Cardiac septum (tissue), 1 donor: ENCODE results near the gene SLC44A4. TPM values are rescaled to one million over a fixed set of nuclear protein-coding genes. Genes with fewer than 3 reads are reported as not detected.
"Not testable (repeated sequence)": the region's sequence is repeated elsewhere in the genome, so short reads cannot be mapped to it uniquely, and the experiment has no call there.

Source experiments
- DNase-seq: peaks from one replicate; pipeline ENCODE4 v3.0.0-alpha.2; 2020; ENCODE audit warnings: low spot score
- intact Hi-C: fragments of 100-400 bp; cut with DNase I; formaldehyde crosslinking; loops from one replicate; pipeline ENCODE4 v1.14.0; 2022
- total RNA-seq: library from RNA; stranded (reverse); fragmentation: NEBNext Ultra II Directional; extraction: Animal tissue kit (Norgen Biotek cat#: 25700); gene quantifications from one replicate; pipeline ENCODE4 v1.2.1, GENCODE V29; 2021
- donor health status: DM: no; HTN: no; CAD: no.

Gene SLC44A4
- total RNA-seq, 1 donor from 2014 or later: not detected

DNA sequence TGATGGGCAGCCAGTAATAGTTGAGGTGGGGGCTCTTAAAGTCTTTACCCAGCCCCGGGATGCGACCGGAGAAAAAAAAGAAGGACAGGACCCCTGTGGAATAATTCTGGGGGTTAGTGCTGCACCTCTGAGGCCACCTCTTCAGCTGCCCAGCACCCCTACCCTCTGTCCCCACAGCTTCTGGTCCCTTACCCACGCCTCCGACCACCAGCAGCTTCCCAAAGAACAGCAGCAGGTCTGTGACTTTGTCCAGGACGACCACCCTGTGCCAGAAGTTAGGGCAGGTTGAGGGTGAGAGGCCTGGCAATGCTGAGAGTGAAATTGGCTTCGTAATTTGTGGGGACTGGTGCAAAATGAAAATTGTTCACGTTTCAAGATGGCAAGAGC is 14.0 kb downstream of the SLC44A4 start:
- DNase-seq: no peak
- intact Hi-C loops: loop anchor here (10.0 kb wide), 1 partner anchor 180 kb away; the partner anchor contains the start of gene LY6G5C

GRCh38 chr6:31864123-31864562 is 14.7 kb downstream of the SLC44A4 start:
- DNase-seq: not testable (repeated sequence)
- intact Hi-C loops: loop anchor here (10.0 kb wide), 1 partner anchor 179 kb away; the partner anchor contains the start of gene LY6G5C

DNA sequence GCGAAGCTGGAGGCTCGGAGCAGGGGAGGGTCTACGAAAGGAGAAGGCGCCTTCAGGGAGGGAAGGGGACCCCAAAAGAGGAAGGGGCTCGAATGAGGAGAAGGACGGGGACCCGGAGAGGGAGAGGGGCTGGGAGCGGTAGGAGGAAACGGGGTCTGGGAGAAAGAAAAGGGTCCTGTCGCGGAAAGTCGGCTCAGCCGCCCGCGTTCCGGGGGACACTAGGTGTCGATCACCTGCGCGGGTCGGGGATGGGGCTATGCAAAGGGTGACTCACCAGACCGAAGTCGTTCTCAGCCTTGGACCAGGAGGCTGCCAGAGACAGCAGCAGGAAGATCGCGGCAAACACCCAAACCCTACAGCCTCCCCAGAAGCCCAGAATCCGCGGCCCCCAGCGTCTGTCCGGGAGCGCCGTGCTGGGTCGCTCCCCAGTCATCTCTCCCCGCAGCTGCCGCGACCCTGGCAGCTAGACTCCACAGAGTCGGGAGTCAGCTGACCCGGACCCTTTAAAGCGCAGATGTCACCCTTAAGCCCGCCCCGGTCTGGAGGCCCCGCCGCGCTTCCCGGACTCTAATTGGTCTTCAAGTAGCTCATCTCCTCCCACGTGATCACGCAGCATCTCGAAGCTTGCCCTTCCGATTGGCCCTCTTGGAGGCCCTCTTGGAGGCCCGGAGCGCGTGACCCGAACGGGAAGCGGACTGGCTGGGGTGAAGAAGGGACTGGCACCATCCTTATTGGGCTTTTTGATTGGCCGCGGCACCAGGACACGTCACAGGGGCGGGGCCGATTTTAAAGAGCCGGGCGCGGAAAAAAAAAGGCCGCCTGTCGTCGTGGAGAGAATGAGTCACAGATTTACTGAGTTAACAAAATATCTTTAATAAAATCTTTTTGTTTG is 16.2 kb downstream of the SLC44A4 start, which contains the start of gene NEU1:
Gene NEU1 (minus strand): TSS at position 478 of the 892 bp plus-strand sequence. CDS start 45 bp downstream, at position 433.
- intact Hi-C loops: loop anchor here (2.0 to 10.0 kb wide), 3 partner anchors 28 to 178 kb away; partner anchors contain the start of genes EHMT2 and LY6G5C
- peak; percentile 100 for DNase-seq

- DNase-seq: no peak
- intact Hi-C loops: loop anchor here (2.0 to 10.0 kb wide), 3 partner anchors 27 to 177 kb away; partner anchors contain the start of genes EHMT2 and LY6G5C
Measured at GRCh38 chr6:31861919-31862343, 16.9 kb downstream of the SLC44A4 start.

- intact Hi-C loops: loop anchor here (10.0 kb wide), 1 partner anchor 176 kb away; the partner anchor contains the start of gene LY6G5C
Measured at GRCh38 chr6:31861150-31861549, 17.6 kb downstream of the SLC44A4 start.

DNA sequence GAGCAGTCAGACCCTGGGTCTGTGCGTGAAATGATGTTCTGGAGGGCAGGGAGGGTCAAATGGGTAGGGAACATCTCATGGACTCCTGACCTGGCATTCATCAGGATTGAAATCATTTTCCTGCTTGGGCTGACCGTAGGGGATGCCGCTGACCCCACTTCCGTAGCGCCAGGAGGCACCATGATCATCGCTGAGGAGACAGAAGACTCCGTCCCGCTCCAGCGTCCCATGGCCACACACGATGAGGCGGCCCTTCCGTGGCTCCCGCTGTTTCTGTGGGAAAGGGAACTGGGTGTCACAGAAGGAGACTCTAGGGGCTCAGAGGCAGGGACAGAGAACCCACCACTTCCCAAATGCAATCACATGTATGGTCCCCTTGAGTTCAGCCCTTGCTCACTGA is 18.4 kb downstream of the SLC44A4 start:
- intact Hi-C loops: loop anchor here (10.0 kb wide), 1 partner anchor 176 kb away; the partner anchor contains the start of gene LY6G5C
- no peak for DNase-seq

More at GRCh38 chr6:31861150-31861549, 17.6 kb downstream of the SLC44A4 start:
- DNase-seq: no peak

GRCh38 chr6:31859923-31860322 is 18.9 kb downstream of the SLC44A4 start:
- DNase-seq: no peak
- intact Hi-C loops: loop anchor here (10.0 kb wide), 1 partner anchor 175 kb away; the partner anchor contains the start of gene LY6G5C

GRCh38 chr6:31858707-31859106 is 20.1 kb downstream of the SLC44A4 start:
- intact Hi-C loops: no loop called here
- no peak for DNase-seq

GRCh38 chr6:31857774-31858173 is 21.0 kb downstream of the SLC44A4 start:
- intact Hi-C loops: not testable (repeated sequence)

DNA sequence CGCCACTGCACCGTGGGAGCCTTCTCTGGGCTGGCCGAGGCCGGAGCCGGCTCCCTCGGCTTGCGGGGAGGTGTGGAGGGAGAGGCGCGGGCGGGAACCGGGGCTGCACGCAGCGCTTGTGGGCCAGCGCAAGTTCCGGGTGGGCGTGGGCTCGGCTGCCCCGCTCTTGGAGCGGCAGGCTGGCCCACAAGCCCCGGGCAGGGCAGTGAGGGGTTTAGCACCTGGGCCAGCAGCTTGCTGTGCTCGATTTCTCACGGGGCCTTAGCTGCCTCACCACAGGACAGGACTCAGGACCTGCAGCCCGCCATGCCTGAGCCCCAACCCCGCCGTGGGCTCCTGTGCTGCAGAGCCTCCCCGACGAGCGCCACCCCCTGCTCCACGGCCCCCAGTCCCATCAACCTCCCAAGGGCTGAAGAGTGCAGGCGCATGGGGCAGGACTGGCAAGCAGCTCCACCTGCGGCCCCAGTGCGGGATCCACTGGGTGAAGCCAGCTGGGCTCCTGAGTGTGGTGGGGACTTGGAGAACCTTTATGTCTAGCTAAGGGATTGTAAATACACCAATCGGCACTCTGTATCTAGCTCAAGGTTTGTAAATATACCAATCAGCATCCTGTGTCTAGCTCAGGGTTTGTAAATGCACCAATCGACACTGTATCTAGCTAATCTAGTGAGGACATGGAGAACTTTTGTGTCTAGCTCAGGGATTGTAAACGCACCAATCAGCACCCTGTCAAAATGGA is 26.6 kb downstream of the SLC44A4 start:
- DNase-seq, intact Hi-C loops: not testable (repeated sequence)

More at GRCh38 chr6:31857774-31858173, 21.0 kb downstream of the SLC44A4 start:
- DNase-seq: not testable (repeated sequence)

GRCh38 chr6:31851485-31851832 is 27.3 kb downstream of the SLC44A4 start:
- no peak for DNase-seq
- intact Hi-C loops: no loop called here

DNA sequence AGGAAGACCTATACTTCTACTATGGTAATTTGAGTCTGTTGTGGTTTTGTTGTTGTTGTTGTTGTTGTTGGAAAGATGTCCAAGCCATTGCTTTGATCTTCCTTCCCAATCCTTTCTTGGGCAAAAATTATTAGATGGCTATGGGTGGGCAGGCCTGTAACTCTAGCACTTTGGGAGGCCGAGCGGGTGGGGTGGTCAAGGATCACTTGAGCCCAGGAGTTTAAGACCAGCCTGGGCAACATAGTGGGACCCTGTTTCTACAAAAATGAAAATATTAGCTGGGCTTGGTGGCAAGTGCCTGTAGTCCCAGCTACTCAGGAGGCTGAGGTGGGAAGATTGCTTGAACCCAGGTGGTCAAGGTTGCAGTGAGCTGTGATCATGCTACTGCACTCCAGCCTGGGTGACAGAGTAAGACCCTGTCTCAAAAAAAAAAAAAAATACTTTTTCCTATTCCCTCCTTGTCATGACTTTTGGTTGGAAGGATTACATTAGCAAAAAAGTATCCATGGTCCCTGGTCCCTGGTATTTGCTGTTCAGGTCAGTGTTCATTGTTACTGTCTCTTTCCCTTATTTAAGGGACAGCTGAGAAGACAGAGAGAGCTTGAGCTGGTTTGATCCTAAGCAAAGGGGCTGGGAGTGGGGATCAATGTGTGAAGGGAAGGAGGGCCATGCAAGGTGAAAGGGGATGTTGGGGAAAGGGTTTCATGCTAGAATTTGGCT is 27.9 kb downstream of the SLC44A4 start:
- DNase-seq: no peak
- intact Hi-C loops: no loop called here

- intact Hi-C loops: no loop called here
Measured at GRCh38 chr6:31847276-31847978, 31.4 kb downstream of the SLC44A4 start.

DNA sequence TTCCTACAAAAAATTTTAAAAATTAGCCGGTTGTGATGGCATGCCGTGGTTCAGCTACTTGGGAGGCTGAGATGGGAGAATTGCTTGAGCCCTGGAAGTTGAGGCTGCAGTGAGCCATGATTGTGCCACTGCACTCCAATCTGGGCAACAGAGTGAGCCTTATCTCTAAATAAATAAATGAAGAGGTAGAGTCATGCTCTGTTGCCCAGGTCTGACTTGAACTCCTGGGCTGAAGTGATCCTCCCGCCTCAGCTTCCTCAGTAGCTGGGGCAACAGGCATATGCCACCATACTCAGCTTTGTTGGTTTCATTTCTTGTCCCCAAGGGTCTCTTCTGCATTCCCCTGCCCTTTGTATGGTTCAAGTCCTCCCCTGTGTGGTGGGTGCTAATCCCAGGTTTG is 34.3 kb downstream of the SLC44A4 start:
- no peak for DNase-seq
- intact Hi-C loops: no loop called here

More at GRCh38 chr6:31847276-31847978, 31.4 kb downstream of the SLC44A4 start:
- DNase-seq: no peak

DNA sequence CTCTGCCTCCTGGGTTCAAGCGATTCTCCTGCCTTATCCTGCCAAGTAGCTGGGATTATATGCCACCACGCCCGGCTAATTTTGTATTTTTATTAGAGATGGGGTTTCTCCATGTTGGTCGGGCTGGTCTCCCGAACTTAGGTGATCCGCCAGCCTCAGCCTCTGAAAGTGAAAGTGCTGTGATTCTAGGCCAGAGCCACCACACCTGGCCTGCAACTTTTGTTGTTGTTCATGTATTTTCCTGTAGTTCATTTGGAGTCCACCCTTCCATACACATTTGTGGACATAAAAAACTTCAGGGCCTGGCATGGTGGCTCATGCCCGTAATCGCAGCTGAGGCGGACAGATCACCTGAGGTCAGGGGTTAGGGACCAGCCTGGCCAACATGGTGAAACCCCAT is 36.7 kb downstream of the SLC44A4 start:
- DNase-seq: no peak
- intact Hi-C loops: no loop called here

DNA sequence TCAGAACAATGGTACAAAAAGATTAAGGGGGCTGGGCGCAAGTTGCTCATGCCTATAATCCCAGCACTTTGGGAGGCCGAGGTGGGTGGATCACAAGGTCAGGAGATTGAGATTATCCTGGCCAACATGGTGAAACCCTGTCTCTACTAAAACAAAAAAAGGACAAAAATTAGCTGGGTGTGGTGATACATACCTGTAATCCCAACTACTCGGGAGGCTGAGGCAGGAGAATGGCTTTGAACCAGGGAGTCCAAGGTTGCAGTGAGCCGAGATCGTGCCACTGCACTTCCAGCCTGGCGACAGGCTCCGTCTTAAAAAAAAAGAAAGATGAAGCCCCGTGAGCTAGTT is 39.0 kb downstream of the SLC44A4 start:
- not testable (repeated sequence) for DNase-seq
- intact Hi-C loops: loop anchor here (10.0 kb wide), 1 partner anchor 295 kb away; the partner anchor contains the start of genes ATP6V1G2, DDX39B and NFKBIL1

DNA sequence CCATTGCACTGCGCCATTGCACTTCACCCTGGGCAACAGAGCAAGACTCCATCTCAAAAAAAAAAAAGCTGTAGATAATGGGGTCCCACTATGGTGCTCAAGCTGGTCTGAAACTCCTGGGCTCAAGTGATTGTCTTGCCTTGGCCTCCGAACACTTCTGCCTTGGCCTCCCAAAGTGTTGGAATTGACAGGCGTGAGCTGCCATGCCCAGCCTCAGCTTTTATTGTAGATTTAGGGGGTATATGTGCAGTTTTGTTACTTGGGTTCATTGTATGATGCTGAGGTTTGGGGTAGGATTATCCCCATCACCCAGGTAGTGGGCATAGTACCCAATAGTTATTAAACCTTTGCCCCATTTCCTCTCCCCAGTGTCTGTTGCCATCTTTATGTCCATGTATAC is 39.8 kb downstream of the SLC44A4 start:
- intact Hi-C loops: loop anchor here (10.0 kb wide), 1 partner anchor 294 kb away; the partner anchor contains the start of genes ATP6V1G2, DDX39B and NFKBIL1
- no peak for DNase-seq

DNA sequence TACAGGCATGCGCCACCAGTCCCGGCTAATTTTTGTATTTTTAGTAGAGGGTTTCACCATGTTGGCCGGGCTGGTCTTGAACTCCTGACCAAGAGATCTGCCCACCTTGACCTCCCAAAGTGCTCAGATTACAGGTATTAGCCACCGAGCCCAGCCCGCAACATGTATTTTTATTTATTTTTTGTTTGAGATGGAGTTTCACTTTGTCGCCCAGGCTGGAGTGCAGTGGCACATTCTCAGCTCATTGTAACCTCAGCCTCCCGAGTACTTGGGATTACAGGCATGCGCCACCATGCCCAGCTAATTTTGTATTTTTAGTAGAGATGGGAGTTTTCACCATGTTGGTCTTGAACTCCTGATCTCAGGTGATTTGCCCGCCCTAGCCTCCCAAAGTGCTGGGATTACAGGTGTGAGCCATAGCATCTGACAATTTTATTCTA is 40.7 kb downstream of the SLC44A4 start:
- DNase-seq: not testable (repeated sequence)
- intact Hi-C loops: loop anchor here (10.0 kb wide), 1 partner anchor 293 kb away; the partner anchor contains the start of genes ATP6V1G2, DDX39B and NFKBIL1
